ENCODE measurements around the gene FAM98B.

The FAM98B gene

DNA sequence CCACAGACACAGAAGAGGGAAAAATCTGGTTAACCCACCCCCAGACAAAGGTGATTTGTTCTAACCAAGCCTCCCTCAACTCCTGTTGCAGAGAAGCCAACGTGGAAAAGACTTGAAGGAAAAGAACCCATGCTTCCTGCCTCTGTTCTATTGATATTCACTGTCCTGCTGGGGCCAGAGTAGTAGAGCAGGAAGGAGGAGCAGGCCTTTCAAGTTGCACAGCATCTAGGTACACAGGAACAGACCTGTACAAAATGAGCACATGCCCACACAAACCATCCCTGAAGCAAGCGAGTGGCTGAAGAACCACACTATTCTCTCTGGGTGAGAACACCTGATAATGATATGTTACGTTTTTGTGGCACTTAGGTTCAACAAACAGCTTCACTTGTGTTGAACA, 80.8 kb downstream of the FAM98B start:
- DNase-seq = no peak
- intact Hi-C loops (cut with DNase I) = no loop called here

GRCh38 chr15:38535491-38536200, 81.7 kb downstream of the FAM98B start:
- intact Hi-C loops (cut with DNase I) = no loop called here

GRCh38 chr15:38536201-38536676, 82.3 kb downstream of the FAM98B start:
- intact Hi-C loops (cut with DNase I) = no loop called here
- DNase-seq = peak in 3 of 10 donors; percentile 28 to 84 (median 77)

More at GRCh38 chr15:38535491-38536200, 81.7 kb downstream of the FAM98B start:
- DNase-seq = peak in 8 of 10 donors; percentile 40 to 89 (median 56)

All from posterior cingulate gyrus (tissue), 11 donors.